NCI-H748 treated with DMSO at 0.1 percent for 48 hours (cell line): Measurements from ENCODE around the gene SV2C.
A peak's percentile ranks its signal among the peaks of the same experiment; 100 is the strongest.

ENCODE experiments used
- DNase-seq: peaks from one replicate; lab custom pipeline; 2025; lab: John Stamatoyannopoulos, UW

The SV2C gene

GRCh38 chr5:76104027-76104426, 20.8 kb downstream of the SV2C start:
- DNase-seq: no peak

- no peak for DNase-seq
Observed at GRCh38 chr5:76106149-76106548, 23.0 kb downstream of the SV2C start.

GRCh38 chr5:76111477-76112174, 28.4 kb downstream of the SV2C start:
- DNase-seq: no peak

- no peak for DNase-seq
Observed at GRCh38 chr5:76113103-76113502, 29.9 kb downstream of the SV2C start.

GRCh38 chr5:76114179-76114851, 31.1 kb downstream of the SV2C start:
- DNase-seq: peak; percentile 11

GRCh38 chr5:76125346-76125745, 42.2 kb downstream of the SV2C start:
- no peak for DNase-seq

GRCh38 chr5:76125888-76126287, 42.7 kb downstream of the SV2C start:
- no peak for DNase-seq

- DNase-seq: no peak
Observed at GRCh38 chr5:76134003-76134402, 50.8 kb downstream of the SV2C start.

GRCh38 chr5:76134646-76135045, 51.5 kb downstream of the SV2C start:
- peak; percentile 73 for DNase-seq

- no peak for DNase-seq
Observed at GRCh38 chr5:76137887-76138542, 54.8 kb downstream of the SV2C start.

- DNase-seq: no peak
Observed at GRCh38 chr5:76143884-76144283, 60.7 kb downstream of the SV2C start.

- DNase-seq: no peak
Observed at GRCh38 chr5:76144513-76145274, 61.5 kb downstream of the SV2C start.

- no peak for DNase-seq
Observed at GRCh38 chr5:76145945-76146344, 62.8 kb downstream of the SV2C start.

- DNase-seq: no peak
Observed at GRCh38 chr5:76149636-76150035, 66.5 kb downstream of the SV2C start.

GRCh38 chr5:76152161-76152560, 69.0 kb downstream of the SV2C start:
- DNase-seq: no peak

GRCh38 chr5:76152700-76153099, 69.5 kb downstream of the SV2C start:
- DNase-seq: no peak

- DNase-seq: no peak
Observed at GRCh38 chr5:76153271-76153670, 70.1 kb downstream of the SV2C start.

- DNase-seq: no peak
Observed at GRCh38 chr5:76154009-76154690, 71.0 kb downstream of the SV2C start.

- no peak for DNase-seq
Observed at GRCh38 chr5:76155536-76155935, 72.4 kb downstream of the SV2C start.

GRCh38 chr5:76162335-76162734, 79.2 kb downstream of the SV2C start:
- no peak for DNase-seq

GRCh38 chr5:76163111-76163628, 80.0 kb downstream of the SV2C start:
- no peak for DNase-seq

- DNase-seq: no peak
Observed at GRCh38 chr5:76165029-76165428, 81.8 kb downstream of the SV2C start.
